ENCODE data around the gene RAN. TPM values are rescaled to one million over a fixed set of nuclear protein-coding genes. Genes with fewer than 3 reads are reported as not detected.

Gene RAN
- total RNA-seq, 1 experiment from 2014 or later = 894 TPM

- no peaks in the 10 kb centered on the region for H3K9me2 ChIP-seq (ENCODE audit: insufficient read depth)
- H3K9me3 ChIP-seq (ENCODE audit: insufficient read depth, low read depth) = no peaks in the 10 kb centered on the region
- H3K4me1 ChIP-seq (replicated peaks; ENCODE audit: insufficient read depth) = peaks cover 15% of the 10 kb centered on the region
- no peak for DNase-seq
- CTCF ChIA-PET = no interaction called here
- H4K20me1 ChIP-seq (ENCODE audit: insufficient read depth) = peaks cover 49% of the 10 kb centered on the region
- H3F3A ChIP-seq (ENCODE audit: insufficient read depth, low read depth) = peaks cover 56% of the 10 kb centered on the region
- TF ChIP-seq EZH2 (IDR thresholded peaks at IDR 0.05; ENCODE audit: low read depth) = no peak
- TF ChIP-seq CTCF (conservative IDR thresholded peaks at IDR 0.05) = no peak
- BruUV-seq (replicated peaks) = TSS peak; percentile 43
- H3K79me2 ChIP-seq (ENCODE audit: low read depth) = peaks cover 22% of the 10 kb centered on the region
- no peaks in the 10 kb centered on the region for H3K27me3 ChIP-seq (ENCODE audit: insufficient read depth, low read depth)
- peaks cover 49% of the 10 kb centered on the region for H3K36me3 ChIP-seq (ENCODE audit: low read depth)
- H2AFZ ChIP-seq = no peak overlapping the region
- POLR2A ChIA-PET (ENCODE audit: unreplicated experiment) = no interaction called here
- H3K4me2 ChIP-seq = peak overlapping the region; percentile 96
- intact Hi-C loops (cut with micrococcal nuclease; ENCODE audit: unreplicated experiment) = loop anchor here (5.0 kb wide), 2 partner anchors 36 to 56 kb away; partner anchors contain the start of gene STX2
- peak overlapping the region; percentile 73 for H3K27ac ChIP-seq
- peak overlapping the region; percentile 99 for H3K4me3 ChIP-seq
Measured at GRCh38 chr12:130873106-130873795, 1.4 kb downstream of the RAN start.

GRCh38 chr12:130873825-130874224, 2.0 kb downstream of the RAN start:
- no peak overlapping the region for H3K27ac ChIP-seq
- peak overlapping the region; percentile 96 for H3K4me2 ChIP-seq
- POLR2A ChIA-PET (ENCODE audit: unreplicated experiment) = interaction anchor here (0.6 kb wide), 1 partner anchor 51 kb away, joined by 3 read pairs; no protein-coding TSS in a partner anchor
- TF ChIP-seq EZH2 (IDR thresholded peaks at IDR 0.05; ENCODE audit: low read depth) = no peak
- TF ChIP-seq CTCF (conservative IDR thresholded peaks at IDR 0.05) = no peak
- H4K20me1 ChIP-seq (ENCODE audit: insufficient read depth) = peaks cover 49% of the 10 kb centered on the region
- peak overlapping the region; percentile 99; the same call in 1 of the 2 replicates for H3K4me3 ChIP-seq
- H3K9me2 ChIP-seq (ENCODE audit: insufficient read depth) = no peaks in the 10 kb centered on the region
- H3K9me3 ChIP-seq (ENCODE audit: insufficient read depth, low read depth) = no peaks in the 10 kb centered on the region
- H3K27me3 ChIP-seq (ENCODE audit: insufficient read depth, low read depth) = no peaks in the 10 kb centered on the region
- H3K36me3 ChIP-seq (ENCODE audit: low read depth) = peaks cover 49% of the 10 kb centered on the region
- CTCF ChIA-PET = no interaction called here
- no peak for DNase-seq
- no TSS peak for BruUV-seq (replicated peaks)
- peaks cover 22% of the 10 kb centered on the region for H3K79me2 ChIP-seq (ENCODE audit: low read depth)
- H3K4me1 ChIP-seq (replicated peaks; ENCODE audit: insufficient read depth) = peaks cover 15% of the 10 kb centered on the region
- peaks cover 60% of the 10 kb centered on the region for H3F3A ChIP-seq (ENCODE audit: insufficient read depth, low read depth)
- H2AFZ ChIP-seq = no peak overlapping the region
- intact Hi-C loops (cut with micrococcal nuclease; ENCODE audit: unreplicated experiment) = loop anchor here (5.0 kb wide), 2 partner anchors 37 to 57 kb away; partner anchors contain the start of gene STX2

GRCh38 chr12:130874696-130875095, 2.8 kb downstream of the RAN start:
- H3K4me2 ChIP-seq = peak overlapping the region; percentile 96; the same call in 1 of the 2 replicates
- BruUV-seq (replicated peaks) = no TSS peak

More at GRCh38 chr12:130874696-130875095, 2.8 kb downstream of the RAN start:
- Histone ChIP-seq H3F3A (ENCODE audit: insufficient read depth, low read depth) (peaks cover 60% of the 10 kb centered on the region), H3K4me1 (replicated peaks; ENCODE audit: insufficient read depth) (peaks cover 15% of the 10 kb centered on the region), H2AFZ (no peak overlapping the region), H3K27me3 (ENCODE audit: insufficient read depth, low read depth) (no peaks in the 10 kb centered on the region), H3K9me2 (ENCODE audit: insufficient read depth) (no peaks in the 10 kb centered on the region), H3K27ac (no peak overlapping the region), H3K36me3 (ENCODE audit: low read depth) (peaks cover 49% of the 10 kb centered on the region), H3K4me3 (no peak overlapping the region), H4K20me1 (ENCODE audit: insufficient read depth) (peaks cover 49% of the 10 kb centered on the region), H3K79me2 (ENCODE audit: low read depth) (peaks cover 22% of the 10 kb centered on the region), H3K9me3 (ENCODE audit: insufficient read depth, low read depth) (no peaks in the 10 kb centered on the region)
- TF ChIP-seq CTCF (conservative IDR thresholded peaks at IDR 0.05) = no peak
- ChIA-PET CTCF (no interaction called here), POLR2A (ENCODE audit: unreplicated experiment) (no interaction called here)
- intact Hi-C loops (cut with micrococcal nuclease; ENCODE audit: unreplicated experiment) = loop anchor here (5.0 kb wide), 2 partner anchors 37 to 57 kb away; partner anchors contain the start of gene STX2
- DNase-seq = no peak
